Measurements from ENCODE around the gene NRAP. TPM values are rescaled to one million over a fixed set of nuclear protein-coding genes. Genes with fewer than 3 reads are reported as not detected.

NRAP gene
- total and polyA plus RNA-seq, 2 experiments from 2014 or later, result not detected

DNA sequence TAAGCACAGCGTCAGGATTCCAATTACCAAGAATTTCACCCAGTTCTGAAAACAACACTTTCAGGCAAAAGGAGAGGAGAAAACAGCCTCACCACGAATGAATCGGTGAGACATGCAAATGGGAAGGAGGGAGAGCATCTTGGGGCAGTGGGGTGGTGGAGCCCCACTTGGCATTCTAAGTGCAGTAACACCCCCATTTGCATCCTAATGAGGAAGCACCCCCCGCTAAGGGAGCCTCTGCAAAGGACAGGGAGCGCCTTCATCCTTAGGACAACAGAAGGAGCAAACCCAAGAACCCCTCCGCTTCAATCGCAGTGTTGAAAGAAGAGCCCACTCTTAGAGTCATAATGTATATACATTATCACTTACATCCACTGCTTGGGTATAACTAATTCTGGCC lies 46.8 kb downstream of the NRAP start:
- in situ Hi-C loops (cut with MboI), result no loop called here
- H3K27me3 ChIP-seq (replicated peaks; ENCODE audit: insufficient read depth), result peaks cover 63% of the 10 kb centered on the region
- no peaks in the 10 kb centered on the region for H3K79me2 ChIP-seq (ENCODE audit: insufficient read depth)
- no peaks in the 10 kb centered on the region for H3K9me2 ChIP-seq (ENCODE audit: insufficient read depth)
- no peak overlapping the region for H3K4me2 ChIP-seq (ENCODE audit: unreplicated experiment)
- no peak for DNase-seq
- 25% methylated on average over 7 of the region's 7 CpGs for WGBS, 2 experiments (ENCODE audit: low coverage in 1 of 2, low lambda C conversion rate in 2 of 2, missing lambda C conversion rate in 2 of 2)
- H3K4me1 ChIP-seq (ENCODE audit: insufficient read depth), result no peaks in the 10 kb centered on the region
- no peak overlapping the region for H2AFZ ChIP-seq
- TF ChIP-seq EZH2phosphoT487 (IDR thresholded peaks at IDR 0.05; ENCODE audit: insufficient read depth, low read depth) (no peak), EZH2 (IDR thresholded peaks at IDR 0.05; ENCODE audit: insufficient read depth, poor library complexity, severe bottlenecking) (no peak)
- no peaks in the 10 kb centered on the region for H3K36me3 ChIP-seq (ENCODE audit: low read depth)
- no peaks in the 10 kb centered on the region for H3K9me3 ChIP-seq (ENCODE audit: low read depth)
- H4K20me1 ChIP-seq (ENCODE audit: insufficient read depth), result no peaks in the 10 kb centered on the region
- no peaks in the 10 kb centered on the region for H3F3A ChIP-seq (ENCODE audit: insufficient read depth)
- no peak overlapping the region for H3K9ac ChIP-seq
- H3K4me3 ChIP-seq, result no peak overlapping the region
- H3K27ac ChIP-seq, result no peak overlapping the region

DNA sequence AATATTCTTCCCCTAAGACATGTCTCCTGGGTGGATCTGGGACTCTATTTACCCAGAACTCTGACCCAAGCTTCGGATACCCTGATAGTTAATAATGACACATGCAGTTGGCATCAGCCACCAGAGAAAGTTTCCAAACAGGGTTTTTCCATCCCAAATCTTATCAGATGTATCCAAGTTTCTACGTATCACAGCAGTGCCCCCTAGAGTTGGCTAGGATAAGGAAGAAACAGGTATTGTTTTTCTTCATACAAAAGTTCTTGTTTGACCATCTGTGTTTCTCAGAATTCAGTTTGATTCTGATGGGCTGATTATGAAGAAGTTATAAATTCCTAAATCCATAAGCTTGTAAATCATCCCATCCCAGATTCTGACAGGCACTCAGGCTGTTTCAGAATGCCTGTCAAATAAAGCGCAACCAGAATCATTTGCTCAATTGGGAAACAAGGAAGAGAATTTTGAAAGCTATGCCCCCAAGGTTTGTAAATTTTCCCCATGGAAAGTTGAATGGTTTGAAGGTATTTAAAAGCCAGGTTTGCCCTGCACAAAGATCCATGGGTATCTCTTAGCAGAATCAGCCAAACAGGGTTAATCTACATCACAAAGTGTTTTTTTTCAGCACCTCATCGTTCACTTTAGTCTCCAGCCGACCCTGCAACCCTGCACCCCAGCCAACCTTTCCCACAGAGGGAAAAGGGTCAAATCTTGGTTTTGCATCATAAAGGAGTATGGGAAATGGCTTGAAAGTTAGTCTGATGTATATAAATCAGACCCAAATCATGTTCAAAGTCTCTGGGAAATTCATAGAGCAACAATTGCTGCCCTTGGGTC lies 47.4 kb downstream of the NRAP start:
- no peaks in the 10 kb centered on the region for H3K36me3 ChIP-seq (ENCODE audit: low read depth)
- H3K4me1 ChIP-seq (ENCODE audit: insufficient read depth), result no peaks in the 10 kb centered on the region
- no peaks in the 10 kb centered on the region for H3F3A ChIP-seq (ENCODE audit: insufficient read depth)
- no peak overlapping the region for H3K4me3 ChIP-seq
- in situ Hi-C loops (cut with MboI), result no loop called here
- no peaks in the 10 kb centered on the region for H3K79me2 ChIP-seq (ENCODE audit: insufficient read depth)
- no peaks in the 10 kb centered on the region for H3K9me3 ChIP-seq (ENCODE audit: low read depth)
- H3K27ac ChIP-seq, result no peak overlapping the region
- TF ChIP-seq EZH2 (IDR thresholded peaks at IDR 0.05; ENCODE audit: insufficient read depth, poor library complexity, severe bottlenecking) (no peak), EZH2phosphoT487 (IDR thresholded peaks at IDR 0.05; ENCODE audit: insufficient read depth, low read depth) (no peak)
- no peak overlapping the region for H3K4me2 ChIP-seq (ENCODE audit: unreplicated experiment)
- H2AFZ ChIP-seq, result no peak overlapping the region
- DNase-seq, result peak; percentile 46
- whole genome bisulfite sequencing, 2 experiments (ENCODE audit: low coverage in 1 of 2, low lambda C conversion rate in 2 of 2, missing lambda C conversion rate in 2 of 2), result 6 to 11% methylated on average over 5 of the region's 5 CpGs
- H4K20me1 ChIP-seq (ENCODE audit: insufficient read depth), result no peaks in the 10 kb centered on the region
- H3K9me2 ChIP-seq (ENCODE audit: insufficient read depth), result no peaks in the 10 kb centered on the region
- H3K27me3 ChIP-seq (replicated peaks; ENCODE audit: insufficient read depth), result peaks cover 56% of the 10 kb centered on the region
- H3K9ac ChIP-seq, result no peak overlapping the region

- WGBS, 2 experiments (ENCODE audit: low coverage in 1 of 2, low lambda C conversion rate in 2 of 2, missing lambda C conversion rate in 2 of 2), result 58 to 65% methylated on average over 15 of the region's 15 CpGs
- in situ Hi-C loops (cut with MboI), result no loop called here
Measured at GRCh38 chr10:113613977-113614690, 49.7 kb downstream of the NRAP start.

GRCh38 chr10:113613427-113613826 lies 50.4 kb downstream of the NRAP start:
- Histone ChIP-seq H3K4me3 (no peak overlapping the region), H3K9me3 (ENCODE audit: low read depth) (no peaks in the 10 kb centered on the region), H3K36me3 (ENCODE audit: low read depth) (no peaks in the 10 kb centered on the region), H3K4me1 (ENCODE audit: insufficient read depth) (no peaks in the 10 kb centered on the region), H2AFZ (no peak overlapping the region), H3K9me2 (ENCODE audit: insufficient read depth) (no peaks in the 10 kb centered on the region), H3F3A (ENCODE audit: insufficient read depth) (no peaks in the 10 kb centered on the region), H3K4me2 (ENCODE audit: unreplicated experiment) (no peak overlapping the region), H3K27ac (no peak overlapping the region), H3K79me2 (ENCODE audit: insufficient read depth) (no peaks in the 10 kb centered on the region), H3K27me3 (replicated peaks; ENCODE audit: insufficient read depth) (peaks cover 42% of the 10 kb centered on the region), H3K9ac (no peak overlapping the region), H4K20me1 (ENCODE audit: insufficient read depth) (no peaks in the 10 kb centered on the region)
- no peak for DNase-seq
- 79 to 86% methylated on average over 2 of the region's 2 CpGs for WGBS, 2 experiments (ENCODE audit: low coverage in 1 of 2, low lambda C conversion rate in 2 of 2, missing lambda C conversion rate in 2 of 2)
- TF ChIP-seq EZH2 (IDR thresholded peaks at IDR 0.05; ENCODE audit: insufficient read depth, poor library complexity, severe bottlenecking) (no peak), EZH2phosphoT487 (IDR thresholded peaks at IDR 0.05; ENCODE audit: insufficient read depth, low read depth) (no peak)
- in situ Hi-C loops (cut with MboI), result no loop called here

More at GRCh38 chr10:113613977-113614690, 49.7 kb downstream of the NRAP start:
- H3K9me3 ChIP-seq (ENCODE audit: low read depth), result no peaks in the 10 kb centered on the region
- no peaks in the 10 kb centered on the region for H3K36me3 ChIP-seq (ENCODE audit: low read depth)
- H3K9ac ChIP-seq, result no peak overlapping the region
- no peak overlapping the region for H3K4me3 ChIP-seq
- peaks cover 46% of the 10 kb centered on the region for H3K27me3 ChIP-seq (replicated peaks; ENCODE audit: insufficient read depth)
- DNase-seq, result no peak
- H3K27ac ChIP-seq, result no peak overlapping the region
- H3K4me2 ChIP-seq (ENCODE audit: unreplicated experiment), result no peak overlapping the region
- H4K20me1 ChIP-seq (ENCODE audit: insufficient read depth), result no peaks in the 10 kb centered on the region
- TF ChIP-seq EZH2phosphoT487 (IDR thresholded peaks at IDR 0.05; ENCODE audit: insufficient read depth, low read depth) (no peak), EZH2 (IDR thresholded peaks at IDR 0.05; ENCODE audit: insufficient read depth, poor library complexity, severe bottlenecking) (no peak)
- H3K4me1 ChIP-seq (ENCODE audit: insufficient read depth), result no peaks in the 10 kb centered on the region
- H3F3A ChIP-seq (ENCODE audit: insufficient read depth), result no peaks in the 10 kb centered on the region
- H2AFZ ChIP-seq, result no peak overlapping the region
- no peaks in the 10 kb centered on the region for H3K79me2 ChIP-seq (ENCODE audit: insufficient read depth)
- no peaks in the 10 kb centered on the region for H3K9me2 ChIP-seq (ENCODE audit: insufficient read depth)

All from GM23248 (cell line).